Suppressor macrophage treated with lipopolysaccharide for 1 hour (primary cell): ENCODE measurements around the gene MAML2.
"Not testable (repeated sequence)": the region's sequence is repeated elsewhere in the genome, so short reads cannot be mapped to it uniquely, and the experiment has no call there.

Experiments used
- DNase-seq, 3 donors: peaks; one replicate each; pipeline ENCODE4 v3.0.0-alpha.2; 2020 to 2022

MAML2 gene

GRCh38 chr11:96290031-96290430 lies 53.0 kb downstream of the MAML2 start:
- DNase-seq: no peak

DNA sequence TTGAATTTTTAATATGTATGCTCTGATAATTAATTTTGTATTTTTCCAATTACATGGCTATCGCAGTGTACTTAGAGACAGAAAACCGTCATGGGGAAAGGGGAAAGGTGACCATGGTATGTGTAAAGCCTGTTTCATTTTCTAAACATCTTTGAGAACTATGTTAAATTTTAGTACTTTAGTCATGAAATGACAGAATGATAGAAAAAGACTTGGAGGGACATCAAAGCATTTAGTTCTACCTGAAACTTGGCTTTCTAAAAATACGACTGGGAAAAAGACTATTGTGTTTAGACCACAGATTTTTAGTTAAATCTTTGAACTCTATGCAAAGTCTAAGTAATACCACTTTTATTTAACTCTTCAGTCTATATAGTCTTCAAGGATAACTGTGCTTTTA lies 54.1 kb downstream of the MAML2 start:
- no peak for DNase-seq

DNA sequence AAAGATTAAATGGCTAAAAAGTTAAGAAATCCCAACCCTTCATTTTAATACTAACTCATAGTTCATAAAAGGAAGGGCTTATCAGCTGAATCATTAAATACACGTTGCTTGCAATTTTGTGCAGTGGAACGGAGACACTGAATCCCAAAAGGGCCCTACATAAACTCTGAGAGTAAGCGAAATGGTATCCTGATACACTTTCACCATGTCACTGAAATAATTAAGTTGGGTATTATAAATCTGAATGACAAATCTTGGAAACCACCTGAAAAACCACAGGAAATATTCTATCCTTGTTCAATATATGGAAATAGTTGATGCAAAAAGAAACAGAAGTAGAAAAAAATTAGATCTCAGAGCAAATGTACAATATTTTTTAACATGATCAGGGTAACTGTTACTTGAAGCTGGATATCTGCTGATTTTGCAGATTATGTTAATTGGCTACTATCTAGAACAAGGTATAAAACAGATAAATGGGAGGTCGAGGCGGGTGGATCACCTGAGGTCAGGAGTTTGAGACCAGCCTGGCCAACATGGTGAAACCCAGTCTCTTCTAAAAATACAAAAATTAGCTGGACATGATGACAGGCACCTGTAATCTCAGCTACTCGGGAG lies 55.1 kb downstream of the MAML2 start:
- DNase-seq: peak in 2 of 3 donors; percentile 57 to 67

GRCh38 chr11:96285985-96286384 lies 57.0 kb downstream of the MAML2 start:
- DNase-seq: not testable (repeated sequence)

GRCh38 chr11:96284917-96285316 lies 58.1 kb downstream of the MAML2 start:
- DNase-seq: no peak

DNA sequence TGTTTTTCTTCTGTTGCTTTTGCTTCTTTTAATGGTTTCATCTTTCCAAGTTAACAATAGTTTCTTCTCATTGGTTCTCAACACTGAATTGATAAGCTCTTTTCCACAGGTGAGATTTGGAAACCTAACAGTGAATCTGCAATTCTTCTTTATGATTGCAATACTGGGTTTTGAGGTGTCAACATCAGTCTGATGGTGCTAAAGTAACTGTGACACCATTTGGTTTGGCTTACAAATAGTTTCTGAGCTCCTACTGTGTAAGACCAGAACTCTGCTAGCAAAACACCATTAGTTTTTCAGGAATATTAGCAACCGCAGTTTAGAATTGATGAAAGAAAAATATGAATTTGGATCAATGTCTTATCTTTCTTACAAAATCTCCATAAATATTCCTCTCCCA lies 58.6 kb downstream of the MAML2 start:
- DNase-seq: no peak

DNA sequence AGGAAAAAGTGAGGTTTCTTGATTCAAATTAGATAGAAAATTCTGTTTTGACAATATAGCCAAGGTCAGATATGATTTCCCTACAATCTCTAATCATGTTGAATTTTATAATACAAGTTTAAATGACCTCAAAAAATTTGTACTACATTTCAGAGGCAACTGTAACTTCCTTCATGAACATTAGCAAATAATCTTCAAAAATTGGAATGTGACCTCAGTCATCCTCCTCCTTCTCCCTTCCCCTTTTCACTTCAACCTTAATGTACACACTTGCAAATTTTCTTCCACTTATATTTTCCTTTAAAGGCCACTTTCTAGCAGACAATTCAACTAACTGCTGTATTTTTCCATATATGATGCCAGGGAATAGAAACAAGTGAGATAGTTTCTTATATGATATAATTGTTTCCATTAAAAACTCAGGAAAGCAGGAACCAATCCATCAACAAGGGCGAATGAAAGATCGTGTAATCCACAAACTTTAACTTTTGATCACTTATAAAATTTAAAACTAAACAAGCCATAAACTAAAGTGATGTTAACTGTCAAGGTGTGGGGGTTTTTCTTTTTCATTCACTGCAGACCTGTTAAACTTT lies 60.3 kb downstream of the MAML2 start:
- peak in 1 of 3 donors; percentile 46 for DNase-seq

DNA sequence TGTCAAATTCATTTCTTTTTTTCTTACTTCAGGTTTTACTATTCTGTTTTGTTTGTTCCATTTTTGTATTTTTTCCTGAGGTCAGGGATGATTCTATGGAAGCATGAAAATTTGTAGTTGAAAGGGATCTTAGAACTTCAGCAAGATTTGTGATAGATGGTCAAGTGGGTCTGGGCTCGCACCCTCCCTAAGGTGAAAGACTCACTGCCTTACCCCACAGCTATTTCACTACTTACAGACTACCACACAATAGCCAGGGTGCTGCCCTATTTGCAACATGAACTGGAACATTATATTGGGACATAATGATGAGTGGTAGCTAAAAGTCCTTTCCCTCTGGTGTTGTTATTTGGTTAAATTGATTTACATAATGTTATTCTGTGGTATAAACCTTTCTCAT lies 62.6 kb downstream of the MAML2 start:
- no peak for DNase-seq

GRCh38 chr11:96279896-96280290 lies 63.1 kb downstream of the MAML2 start:
- no peak for DNase-seq

DNA sequence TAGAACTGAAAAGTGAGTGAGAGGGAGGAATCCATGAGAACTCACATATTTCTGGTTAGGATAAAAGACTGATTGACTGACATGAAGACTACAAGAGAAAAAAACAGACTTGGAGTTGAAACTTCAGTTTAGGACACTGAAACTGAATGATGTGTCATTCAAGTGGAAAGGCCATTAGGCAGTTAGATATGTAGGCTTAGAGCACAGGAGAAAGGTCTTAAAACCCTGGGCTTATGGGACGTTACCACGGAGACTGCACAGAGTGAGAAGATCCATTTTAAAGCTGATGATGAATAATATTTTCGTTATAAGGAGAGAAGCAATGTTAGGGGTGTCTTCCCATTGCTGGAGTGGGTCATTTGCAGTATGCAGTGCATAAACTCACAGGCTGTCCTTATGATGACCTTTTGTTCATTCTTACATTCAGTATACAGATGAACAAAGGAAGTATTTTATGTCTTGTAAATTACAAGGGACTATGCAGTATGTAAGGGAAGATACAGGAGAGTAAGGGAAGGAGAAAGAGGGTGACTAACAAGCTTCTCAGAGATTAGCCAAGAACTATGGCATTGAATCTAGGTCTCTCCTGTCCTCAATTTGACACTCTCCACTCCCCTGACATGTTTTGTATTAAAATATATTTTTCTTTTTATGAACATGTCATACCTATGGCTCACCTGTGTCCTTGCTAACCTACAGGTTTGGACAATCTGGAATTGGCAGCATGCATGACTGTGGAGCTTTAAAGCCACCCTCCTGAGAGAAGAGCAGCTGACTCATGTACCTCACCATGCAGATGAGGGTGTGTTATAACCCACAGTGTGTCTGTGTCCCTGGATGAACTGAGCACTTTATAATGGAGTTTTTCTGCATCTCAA lies 63.7 kb downstream of the MAML2 start:
- DNase-seq: peak in 1 of 3 donors; percentile 37

DNA sequence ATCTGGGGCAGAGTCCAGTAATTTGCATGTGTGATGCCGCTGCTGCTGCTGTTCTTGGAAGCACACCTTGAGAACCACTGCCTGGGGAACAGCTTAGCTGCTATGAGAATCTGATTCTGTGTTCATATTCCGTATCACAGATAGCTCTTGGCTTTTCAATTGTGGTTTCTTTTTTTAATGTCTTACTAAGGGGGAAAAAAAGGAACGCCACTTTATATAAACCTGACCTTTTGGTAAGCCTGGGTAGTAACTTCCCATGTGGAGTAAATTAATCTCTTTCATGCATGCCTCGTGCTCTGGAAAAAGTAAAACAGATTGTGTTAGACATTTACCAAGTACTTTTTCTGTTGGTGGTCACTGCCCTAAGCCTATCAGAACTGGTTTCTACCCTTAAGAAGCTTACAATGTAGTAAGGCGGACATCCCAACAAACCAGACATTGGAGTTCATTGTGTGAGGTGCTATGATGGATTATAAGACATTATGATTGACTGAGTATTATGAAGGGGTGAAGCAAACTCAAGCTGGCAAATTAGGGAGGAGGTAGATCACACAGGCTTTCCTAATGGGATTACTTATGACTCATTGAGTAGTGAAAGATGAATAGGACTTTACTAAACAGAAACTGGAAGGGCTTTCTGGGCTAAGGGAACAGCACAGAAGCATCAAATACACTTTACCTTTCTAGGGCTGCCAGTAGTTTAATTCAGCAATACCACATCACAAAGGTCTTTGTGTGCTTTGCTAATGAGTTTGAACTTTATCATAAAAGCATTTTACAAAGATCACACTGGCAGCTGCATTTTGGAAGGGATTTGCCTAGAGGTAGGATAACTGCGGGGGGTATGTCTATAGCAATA lies 64.7 kb downstream of the MAML2 start:
- peak in 1 of 3 donors; percentile 54 for DNase-seq

GRCh38 chr11:96277696-96278038 lies 65.3 kb downstream of the MAML2 start:
- no peak for DNase-seq

DNA sequence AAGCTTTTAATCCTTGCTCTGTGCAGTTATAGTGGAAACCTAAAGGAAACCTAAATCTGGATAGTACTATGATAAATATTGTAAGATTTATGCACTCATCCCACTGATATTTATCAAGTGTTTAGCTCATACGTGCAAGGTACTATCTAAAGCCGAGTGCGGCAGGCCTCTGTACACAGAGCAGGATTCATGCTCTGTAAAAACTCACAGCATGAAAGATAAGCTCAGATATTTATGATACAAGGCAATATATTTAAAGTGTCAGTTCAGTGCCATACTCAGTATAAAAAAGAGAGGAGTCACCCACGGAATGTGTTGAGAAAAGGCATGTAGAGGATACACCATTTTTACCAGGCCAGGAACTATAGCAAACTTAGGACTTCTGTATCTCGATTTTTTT lies 66.2 kb downstream of the MAML2 start:
- DNase-seq: no peak

- DNase-seq: no peak
Observed at GRCh38 chr11:96275801-96276594, 67.0 kb downstream of the MAML2 start.

GRCh38 chr11:96273507-96273906 lies 69.5 kb downstream of the MAML2 start:
- no peak for DNase-seq

DNA sequence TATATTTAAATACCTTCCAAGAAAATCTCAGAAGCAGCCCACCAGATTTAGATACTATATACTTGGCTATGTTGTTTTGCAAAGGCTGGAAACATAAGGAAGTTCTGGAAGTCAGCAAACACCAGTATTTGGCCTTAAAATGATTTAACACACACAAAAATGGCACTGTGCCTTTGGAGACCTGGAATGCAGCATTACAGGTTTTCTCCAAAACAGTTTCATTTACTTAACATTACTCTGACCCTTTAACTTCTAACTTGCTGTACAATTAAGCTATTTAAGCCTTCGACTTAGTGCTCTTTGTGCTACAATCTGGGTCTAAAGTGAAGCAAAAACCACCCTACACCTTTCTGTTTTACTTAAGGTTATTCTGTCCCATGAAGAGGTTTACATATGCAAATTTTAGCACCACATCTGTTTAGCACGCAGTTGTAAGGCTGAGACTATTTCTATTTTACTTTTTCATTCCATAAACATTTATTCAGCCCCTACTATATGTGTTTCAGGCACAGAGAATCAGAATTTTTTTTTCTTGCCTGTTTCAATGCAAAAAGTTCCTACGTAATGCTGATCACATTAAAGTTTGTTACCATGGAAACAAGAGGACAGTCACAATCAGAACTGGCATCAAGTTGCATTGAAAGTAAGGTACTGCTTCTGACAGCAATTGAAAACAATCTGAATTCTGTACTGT lies 70.3 kb downstream of the MAML2 start:
- DNase-seq: no peak

GRCh38 chr11:96271777-96272176 lies 71.2 kb downstream of the MAML2 start:
- no peak for DNase-seq

- peak in 2 of 3 donors; percentile 41 to 56 for DNase-seq
Observed at GRCh38 chr11:96271352-96271751, 71.6 kb downstream of the MAML2 start.

DNA sequence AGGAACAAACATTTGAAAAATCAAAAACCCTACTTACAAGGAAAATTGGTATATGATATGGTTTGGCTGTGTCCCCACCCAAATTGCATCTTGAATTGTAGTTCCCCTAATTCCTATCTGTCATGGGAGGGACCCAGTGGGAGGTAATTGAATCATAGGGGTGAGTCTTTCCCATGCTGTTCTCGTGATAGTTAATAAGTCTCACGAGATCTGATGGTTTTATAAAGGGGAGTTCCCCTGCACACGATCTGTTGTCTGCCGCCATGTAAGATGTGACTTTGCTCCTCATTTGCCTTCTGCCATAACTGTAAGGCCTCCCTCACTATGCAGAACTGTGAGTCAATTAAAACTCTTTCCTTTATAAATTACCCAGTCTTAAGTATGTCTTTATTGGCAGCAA lies 74.5 kb downstream of the MAML2 start:
- peak; percentile 60 to 78 (median 66) for DNase-seq

- DNase-seq: peak; percentile 82 to 90 (median 84)
Observed at GRCh38 chr11:96267496-96268032, 75.4 kb downstream of the MAML2 start.

DNA sequence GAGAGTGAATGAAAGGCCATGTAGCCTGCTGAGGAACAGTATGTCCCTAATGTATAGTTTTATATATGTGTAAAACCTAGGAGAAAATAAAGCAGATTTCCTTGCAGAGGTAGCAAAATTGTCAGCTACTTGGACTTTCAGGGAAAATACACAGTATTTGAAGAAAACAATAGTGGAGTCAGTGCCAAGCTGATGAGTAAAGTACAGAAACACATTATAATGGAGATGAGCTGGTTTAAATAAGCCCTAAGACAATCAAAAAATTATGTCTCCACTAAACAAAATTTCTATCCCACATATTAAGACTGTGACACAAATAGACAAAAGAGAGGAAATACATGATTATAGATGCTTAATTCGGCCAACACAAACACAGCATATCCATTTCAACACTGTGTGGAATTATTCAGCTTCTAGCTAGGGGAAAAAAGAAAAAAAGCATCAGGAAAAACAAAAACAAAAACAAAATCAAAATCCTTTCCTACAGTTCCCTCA lies 75.9 kb downstream of the MAML2 start:
- DNase-seq: no peak
